Measurements from ENCODE around the gene TGFB1.
"Not testable (repeated sequence)": the region's sequence is repeated elsewhere in the genome, so short reads cannot be mapped to it uniquely, and the experiment has no call there.

The TGFB1 gene

GRCh38 chr19:41298348-41298964, 55.3 kb downstream of the TGFB1 start:
- peak; percentile 12 to 52 for DNase-seq

GRCh38 chr19:41297628-41298347, 55.9 kb downstream of the TGFB1 start:
- no peak for DNase-seq

GRCh38 chr19:41296433-41296871, 57.3 kb downstream of the TGFB1 start:
- DNase-seq, result no peak

GRCh38 chr19:41295499-41295898, 58.2 kb downstream of the TGFB1 start:
- no peak for DNase-seq

- DNase-seq, result no peak
These were observed 59.3 kb downstream of the TGFB1 start for GRCh38 chr19:41294393-41294792.

- not testable (repeated sequence) for DNase-seq
These were observed 63.9 kb downstream of the TGFB1 start for GRCh38 chr19:41289814-41290213.

GRCh38 chr19:41288673-41289530, 64.8 kb downstream of the TGFB1 start:
- DNase-seq, result no peak
